Liver (tissue), 9 donors: ENCODE data around the gene GLMN. TPM values are rescaled to one million over a fixed set of nuclear protein-coding genes. Genes with fewer than 3 reads are reported as not detected.

Source experiments
- DNase-seq: peaks from one replicate; pipeline ENCODE4 v3.0.0-alpha.2; 2017; ENCODE audit warnings: low spot score
- H3K27ac ChIP-seq, 2 donors: one replicate each; pipeline ENCODE4 v1.7.0; 2013; ENCODE audit warnings: inconsistent platforms in 2 of 2, low read length in 2 of 2, control low read depth in 1 of 2, low read depth in 1 of 2, mild to moderate bottlenecking in 1 of 2
- H3K27me3 ChIP-seq, 4 donors: one replicate each; pipeline versions ENCODE4 v1.6.1 to v1.7.0; 2013; ENCODE audit warnings: low read length in 3 of 4, inconsistent platforms in 1 of 4, mild to moderate bottlenecking in 1 of 4, moderate library complexity in 1 of 4; ENCODE audit not compliant: control insufficient read depth in 4 of 4, insufficient read depth in 4 of 4
- H3K36me3 ChIP-seq, 4 donors: one replicate each; pipeline versions ENCODE4 v1.6.1 to v1.7.0; 2013; ENCODE audit warnings: low read length in 3 of 4, mild to moderate bottlenecking in 3 of 4, low read depth in 1 of 4, moderate library complexity in 1 of 4; ENCODE audit not compliant: control insufficient read depth in 4 of 4, insufficient read depth in 3 of 4
- H3K4me1 ChIP-seq, 4 donors: one replicate each; pipeline versions ENCODE4 v1.6.1 to v1.7.0; 2013; ENCODE audit warnings: low read length in 3 of 4, mild to moderate bottlenecking in 3 of 4, moderate library complexity in 1 of 4; ENCODE audit not compliant: control insufficient read depth in 4 of 4, insufficient read depth in 4 of 4
- H3K4me3 ChIP-seq, 3 donors: one replicate each; pipeline versions ENCODE4 v1.6.1 to v1.7.0; 2013; ENCODE audit warnings: low read length in 3 of 3, control low read depth in 1 of 3, low read depth in 1 of 3, mild to moderate bottlenecking in 1 of 3
- H3K9ac ChIP-seq, 2 donors: one replicate each; pipeline ENCODE4 v1.7.0; 2013; ENCODE audit warnings: low read length in 2 of 2, mild to moderate bottlenecking in 2 of 2, moderate library complexity in 2 of 2, control low read depth in 1 of 2, low read depth in 1 of 2
- H3K9me3 ChIP-seq, 4 donors: one replicate each; pipeline versions ENCODE4 v1.6.1 to v1.7.0; 2013; ENCODE audit warnings: low read length in 3 of 4; ENCODE audit not compliant: control insufficient read depth in 4 of 4
- EGR1 ChIP-seq, 2 donors: IDR thresholded peaks; 2 replicates each; pipeline ENCODE4 v1.6.1; 2016 to 2018; ENCODE audit warnings: antibody characterized with exemption in 2 of 2, low read depth in 2 of 2
- FOXA1 ChIP-seq: IDR thresholded peaks from 2 replicates; pipeline ENCODE4 v1.6.1; 2016; ENCODE audit warnings: antibody characterized with exemption
- FOXA2 ChIP-seq: IDR thresholded peaks from 2 replicates; pipeline ENCODE4 v1.6.1; 2016; ENCODE audit warnings: antibody characterized with exemption
- GABPA ChIP-seq, 2 donors: IDR thresholded peaks in 1 of 2; conservative IDR thresholded peaks in 1 of 2; 2 replicates each; pipeline ENCODE4 v1.6.1; 2016; ENCODE audit warnings: antibody characterized with exemption in 2 of 2, mild to moderate bottlenecking in 1 of 2, moderate library complexity in 1 of 2
- HNF4A ChIP-seq, 2 donors: conservative IDR thresholded peaks; 2 replicates each; pipeline ENCODE4 v1.6.1; 2016; ENCODE audit warnings: antibody characterized with exemption in 2 of 2, mild to moderate bottlenecking in 2 of 2
- HNF4G ChIP-seq: IDR thresholded peaks from 2 replicates; pipeline ENCODE4 v1.6.1; 2016; ENCODE audit warnings: antibody characterized with exemption
- JUND ChIP-seq, 2 donors: IDR thresholded peaks; 2 replicates each; pipeline ENCODE4 v1.6.1; 2016; ENCODE audit warnings: antibody characterized with exemption in 2 of 2
- NR2F2 ChIP-seq: IDR thresholded peaks from 2 replicates; pipeline ENCODE4 v1.6.1; 2016; ENCODE audit warnings: antibody characterized with exemption
- RAD21 ChIP-seq, 2 donors: IDR thresholded peaks; 2 replicates each; pipeline ENCODE4 v1.6.1; 2016; ENCODE audit warnings: antibody characterized with exemption in 2 of 2, mild to moderate bottlenecking in 2 of 2
- RXRA ChIP-seq, 2 donors: IDR thresholded peaks; 2 replicates each; pipeline ENCODE4 v1.6.1; 2017 to 2018; ENCODE audit warnings: antibody characterized with exemption in 2 of 2, mild to moderate bottlenecking in 1 of 2
- SP1 ChIP-seq: IDR thresholded peaks from 2 replicates; pipeline ENCODE4 v1.6.1; 2018; ENCODE audit warnings: antibody characterized with exemption, mild to moderate bottlenecking
- TAF1 ChIP-seq: conservative IDR thresholded peaks from 2 replicates; pipeline ENCODE4 v1.6.1; 2016; ENCODE audit warnings: antibody characterized with exemption, mild to moderate bottlenecking
- YY1 ChIP-seq: IDR thresholded peaks from 2 replicates; pipeline ENCODE4 v1.6.1; 2016; ENCODE audit warnings: antibody characterized with exemption, mild to moderate bottlenecking
- WGBS: extraction: QIAGEN DNeasy Blood & Tissue Kit; methylation state at CpG from one replicate; pipeline ENCODE4 v1.1.7; 2013; 5-methylcytosine and 5-hydroxymethylcytosine counted together
- polyA plus RNA-seq, 2 donors: library from polyadenylated mRNA; stranded (reverse) in 1 of 2; unstranded in 1 of 2; fragments of 200-250 nt in 1 of 2; fragments of >200 nt in 1 of 2; fragmentation: Nextera tagmentation in 1 of 2; extraction: Ambion mirVana in 1 of 2; gene quantifications; one replicate each; pipeline versions ENCODE4 v1.2.1 to v1.2.3, GENCODE V29; 2013 to 2015
- total RNA-seq, 2 donors: library from RNA; depleted of rRNA; stranded (reverse); fragments of >200 nt; gene quantifications; one replicate each; pipeline ENCODE4 v1.2.3, GENCODE V29; 2014
- TF ChIP-seq, protein P1 (sequence below): IDR thresholded peaks from 2 replicates; pipeline ENCODE4 v1.6.1; 2016; ENCODE audit warnings: antibody characterized with exemption, mild to moderate bottlenecking
- TF ChIP-seq, protein P2 (sequence below): IDR thresholded peaks from 2 replicates; pipeline ENCODE4 v1.6.1; 2016; ENCODE audit warnings: antibody characterized with exemption
- TF ChIP-seq, protein P3 (sequence below): fragments of 150-350 bp; IDR thresholded peaks from 2 replicates; pipeline ENCODE4 v1.5.1; 2017; ENCODE audit warnings: improper control_type of control experiment, low read depth, low read length; ENCODE audit not compliant: missing input control
- TF ChIP-seq, protein P4 (sequence below): IDR thresholded peaks from 2 replicates; pipeline ENCODE4 v1.6.1; 2016; ENCODE audit warnings: antibody characterized with exemption
- donor health status: healthy.
- donor health status: healthy.
- donor health status: healthy.
- donor health status: healthy.
- donor health status: healthy.

GLMN gene
- total and polyA plus RNA-seq, 4 donors = 1.1 to 3.7 (median 3.2) TPM

DNA sequence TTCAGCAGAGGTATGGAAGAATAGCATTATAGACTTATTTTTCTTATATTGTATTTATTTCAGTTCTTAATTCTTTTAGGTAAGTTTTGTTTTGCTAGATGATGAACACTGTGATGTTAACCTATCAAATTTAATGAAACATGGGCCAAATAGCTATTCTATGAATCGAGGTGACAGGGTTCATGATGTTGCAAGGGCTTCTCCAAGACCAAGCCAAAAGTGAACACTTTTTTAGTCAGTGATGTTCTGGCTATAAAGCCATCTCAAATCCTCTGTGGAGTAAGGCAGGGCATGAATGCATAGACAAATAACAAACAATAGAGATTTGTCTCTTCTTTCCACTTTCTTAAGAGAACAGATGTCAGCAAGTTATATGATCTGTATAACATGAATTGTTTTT lies 54.4 kb downstream of the GLMN start:
- Histone ChIP-seq H3K9me3 (no peaks in the 10 kb centered on the region), H3K4me1 (no peaks in the 10 kb centered on the region), H3K4me3 (no peak overlapping the region), H3K27me3 (no peaks in the 10 kb centered on the region), H3K36me3 (peaks cover 0 to 5% (median 0%) of the 10 kb centered on the region in 4 donors), H3K27ac (no peak overlapping the region), H3K9ac (no peak overlapping the region)
- 90% methylated on average over 1 of the region's 1 CpG for WGBS
- TF ChIP-seq JUND (IDR thresholded peaks at IDR 0.05) (no peak), HNF4G (no peak), YY1 (no peak), HNF4A (conservative IDR thresholded peaks at IDR 0.05) (no peak), RXRA (IDR thresholded peaks at IDR 0.05) (no peak), FOXA2 (no peak), TAF1 (no peak), FOXA1 (no peak), SP1 (no peak), GABPA (IDR thresholded peaks at IDR 0.05 in 1 of 2, conservative IDR thresholded peaks at IDR 0.05 in 1 of 2) (no peak), EGR1 (IDR thresholded peaks at IDR 0.05; ENCODE audit: low read depth in 2 of 2) (no peak), RAD21 (IDR thresholded peaks at IDR 0.05) (no peak)
- TF ChIP-seq, protein P1, sequence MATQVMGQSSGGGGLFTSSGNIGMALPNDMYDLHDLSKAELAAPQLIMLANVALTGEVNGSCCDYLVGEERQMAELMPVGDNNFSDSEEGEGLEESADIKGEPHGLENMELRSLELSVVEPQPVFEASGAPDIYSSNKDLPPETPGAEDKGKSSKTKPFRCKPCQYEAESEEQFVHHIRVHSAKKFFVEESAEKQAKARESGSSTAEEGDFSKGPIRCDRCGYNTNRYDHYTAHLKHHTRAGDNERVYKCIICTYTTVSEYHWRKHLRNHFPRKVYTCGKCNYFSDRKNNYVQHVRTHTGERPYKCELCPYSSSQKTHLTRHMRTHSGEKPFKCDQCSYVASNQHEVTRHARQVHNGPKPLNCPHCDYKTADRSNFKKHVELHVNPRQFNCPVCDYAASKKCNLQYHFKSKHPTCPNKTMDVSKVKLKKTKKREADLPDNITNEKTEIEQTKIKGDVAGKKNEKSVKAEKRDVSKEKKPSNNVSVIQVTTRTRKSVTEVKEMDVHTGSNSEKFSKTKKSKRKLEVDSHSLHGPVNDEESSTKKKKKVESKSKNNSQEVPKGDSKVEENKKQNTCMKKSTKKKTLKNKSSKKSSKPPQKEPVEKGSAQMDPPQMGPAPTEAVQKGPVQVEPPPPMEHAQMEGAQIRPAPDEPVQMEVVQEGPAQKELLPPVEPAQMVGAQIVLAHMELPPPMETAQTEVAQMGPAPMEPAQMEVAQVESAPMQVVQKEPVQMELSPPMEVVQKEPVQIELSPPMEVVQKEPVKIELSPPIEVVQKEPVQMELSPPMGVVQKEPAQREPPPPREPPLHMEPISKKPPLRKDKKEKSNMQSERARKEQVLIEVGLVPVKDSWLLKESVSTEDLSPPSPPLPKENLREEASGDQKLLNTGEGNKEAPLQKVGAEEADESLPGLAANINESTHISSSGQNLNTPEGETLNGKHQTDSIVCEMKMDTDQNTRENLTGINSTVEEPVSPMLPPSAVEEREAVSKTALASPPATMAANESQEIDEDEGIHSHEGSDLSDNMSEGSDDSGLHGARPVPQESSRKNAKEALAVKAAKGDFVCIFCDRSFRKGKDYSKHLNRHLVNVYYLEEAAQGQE = no peak
- TF ChIP-seq, protein P2, sequence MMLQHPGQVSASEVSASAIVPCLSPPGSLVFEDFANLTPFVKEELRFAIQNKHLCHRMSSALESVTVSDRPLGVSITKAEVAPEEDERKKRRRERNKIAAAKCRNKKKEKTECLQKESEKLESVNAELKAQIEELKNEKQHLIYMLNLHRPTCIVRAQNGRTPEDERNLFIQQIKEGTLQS = no peak
- TF ChIP-seq, protein P3, sequence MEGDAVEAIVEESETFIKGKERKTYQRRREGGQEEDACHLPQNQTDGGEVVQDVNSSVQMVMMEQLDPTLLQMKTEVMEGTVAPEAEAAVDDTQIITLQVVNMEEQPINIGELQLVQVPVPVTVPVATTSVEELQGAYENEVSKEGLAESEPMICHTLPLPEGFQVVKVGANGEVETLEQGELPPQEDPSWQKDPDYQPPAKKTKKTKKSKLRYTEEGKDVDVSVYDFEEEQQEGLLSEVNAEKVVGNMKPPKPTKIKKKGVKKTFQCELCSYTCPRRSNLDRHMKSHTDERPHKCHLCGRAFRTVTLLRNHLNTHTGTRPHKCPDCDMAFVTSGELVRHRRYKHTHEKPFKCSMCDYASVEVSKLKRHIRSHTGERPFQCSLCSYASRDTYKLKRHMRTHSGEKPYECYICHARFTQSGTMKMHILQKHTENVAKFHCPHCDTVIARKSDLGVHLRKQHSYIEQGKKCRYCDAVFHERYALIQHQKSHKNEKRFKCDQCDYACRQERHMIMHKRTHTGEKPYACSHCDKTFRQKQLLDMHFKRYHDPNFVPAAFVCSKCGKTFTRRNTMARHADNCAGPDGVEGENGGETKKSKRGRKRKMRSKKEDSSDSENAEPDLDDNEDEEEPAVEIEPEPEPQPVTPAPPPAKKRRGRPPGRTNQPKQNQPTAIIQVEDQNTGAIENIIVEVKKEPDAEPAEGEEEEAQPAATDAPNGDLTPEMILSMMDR = no peak
- DNase-seq = no peak

DNA sequence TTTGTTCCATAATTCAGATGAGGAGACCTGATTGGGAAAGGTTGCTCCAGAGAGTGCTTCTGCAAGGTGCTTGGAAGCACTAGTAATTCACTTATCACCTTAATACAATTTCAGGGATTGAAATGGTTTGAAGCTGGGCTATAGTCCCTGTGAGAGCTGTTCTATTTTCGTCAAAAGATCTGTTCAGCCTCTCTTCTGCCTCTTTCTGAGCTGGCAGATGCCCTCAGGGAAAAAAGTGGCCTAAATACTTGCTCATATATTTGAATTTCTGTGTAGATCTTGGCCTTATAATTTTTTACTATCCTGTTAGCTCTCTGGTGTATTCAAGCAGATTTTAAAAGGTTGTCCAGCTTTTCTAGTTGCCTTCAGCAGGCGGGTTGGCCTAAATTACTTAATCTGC lies 58.8 kb downstream of the GLMN start:
- Histone ChIP-seq H3K27me3 (no peaks in the 10 kb centered on the region), H3K4me3 (no peak overlapping the region), H3K36me3 (no peaks in the 10 kb centered on the region), H3K9me3 (no peaks in the 10 kb centered on the region), H3K27ac (no peak overlapping the region), H3K9ac (no peak overlapping the region), H3K4me1 (no peaks in the 10 kb centered on the region)
- DNase-seq = no peak
- 89% methylated on average over 2 of the region's 2 CpGs for WGBS
- no peak for TF ChIP-seq EGR1 (IDR thresholded peaks at IDR 0.05; ENCODE audit: low read depth in 2 of 2)
- TF ChIP-seq, protein P2 = no peak
- no peak for TF ChIP-seq FOXA2
- TF ChIP-seq, protein P4, sequence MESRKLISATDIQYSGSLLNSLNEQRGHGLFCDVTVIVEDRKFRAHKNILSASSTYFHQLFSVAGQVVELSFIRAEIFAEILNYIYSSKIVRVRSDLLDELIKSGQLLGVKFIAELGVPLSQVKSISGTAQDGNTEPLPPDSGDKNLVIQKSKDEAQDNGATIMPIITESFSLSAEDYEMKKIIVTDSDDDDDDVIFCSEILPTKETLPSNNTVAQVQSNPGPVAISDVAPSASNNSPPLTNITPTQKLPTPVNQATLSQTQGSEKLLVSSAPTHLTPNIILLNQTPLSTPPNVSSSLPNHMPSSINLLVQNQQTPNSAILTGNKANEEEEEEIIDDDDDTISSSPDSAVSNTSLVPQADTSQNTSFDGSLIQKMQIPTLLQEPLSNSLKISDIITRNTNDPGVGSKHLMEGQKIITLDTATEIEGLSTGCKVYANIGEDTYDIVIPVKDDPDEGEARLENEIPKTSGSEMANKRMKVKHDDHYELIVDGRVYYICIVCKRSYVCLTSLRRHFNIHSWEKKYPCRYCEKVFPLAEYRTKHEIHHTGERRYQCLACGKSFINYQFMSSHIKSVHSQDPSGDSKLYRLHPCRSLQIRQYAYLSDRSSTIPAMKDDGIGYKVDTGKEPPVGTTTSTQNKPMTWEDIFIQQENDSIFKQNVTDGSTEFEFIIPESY = no peak
- no peak for TF ChIP-seq HNF4A (conservative IDR thresholded peaks at IDR 0.05)
- TF ChIP-seq RXRA (IDR thresholded peaks at IDR 0.05) = no peak
- TF ChIP-seq, protein P3 = no peak
- TF ChIP-seq TAF1 = no peak
- no peak for TF ChIP-seq NR2F2
- TF ChIP-seq YY1 = no peak
- no peak for TF ChIP-seq FOXA1
- no peak for TF ChIP-seq JUND (IDR thresholded peaks at IDR 0.05)
- no peak for TF ChIP-seq GABPA (IDR thresholded peaks at IDR 0.05 in 1 of 2, conservative IDR thresholded peaks at IDR 0.05 in 1 of 2)
- TF ChIP-seq SP1 = no peak
- TF ChIP-seq, protein P1 = no peak
- TF ChIP-seq RAD21 (IDR thresholded peaks at IDR 0.05) = no peak
- no peak for TF ChIP-seq HNF4G
